ENCODE measurements around the gene RET.

Gene RET

GRCh38 chr10:43110338-43111071, 33.6 kb downstream of the RET start:
- H3K9me3 Mint-ChIP-seq = no peaks in the 10 kb centered on the region
- no peak overlapping the region for H3K4me3 Mint-ChIP-seq
- H3K4me1 Mint-ChIP-seq = peaks cover 4 to 10% of the 10 kb centered on the region in 2 donors
- ATAC-seq (replicated peaks) (no peak), DNase-seq (no peak)
- peaks cover 0 to 5% of the 10 kb centered on the region in 2 donors for H3K27me3 Mint-ChIP-seq
- H3K27ac Mint-ChIP-seq = no peak overlapping the region
- H3K36me3 Mint-ChIP-seq = no peaks in the 10 kb centered on the region

GRCh38 chr10:43111101-43111500, 34.2 kb downstream of the RET start:
- ATAC-seq (replicated peaks) (no peak), DNase-seq (no peak)
- no peaks in the 10 kb centered on the region for H3K9me3 Mint-ChIP-seq
- no peak overlapping the region for H3K27ac Mint-ChIP-seq
- H3K4me3 Mint-ChIP-seq = no peak overlapping the region
- peaks cover 0 to 5% of the 10 kb centered on the region in 2 donors for H3K27me3 Mint-ChIP-seq
- H3K36me3 Mint-ChIP-seq = no peaks in the 10 kb centered on the region
- H3K4me1 Mint-ChIP-seq = peaks cover 2 to 6% of the 10 kb centered on the region in 2 donors

DNA sequence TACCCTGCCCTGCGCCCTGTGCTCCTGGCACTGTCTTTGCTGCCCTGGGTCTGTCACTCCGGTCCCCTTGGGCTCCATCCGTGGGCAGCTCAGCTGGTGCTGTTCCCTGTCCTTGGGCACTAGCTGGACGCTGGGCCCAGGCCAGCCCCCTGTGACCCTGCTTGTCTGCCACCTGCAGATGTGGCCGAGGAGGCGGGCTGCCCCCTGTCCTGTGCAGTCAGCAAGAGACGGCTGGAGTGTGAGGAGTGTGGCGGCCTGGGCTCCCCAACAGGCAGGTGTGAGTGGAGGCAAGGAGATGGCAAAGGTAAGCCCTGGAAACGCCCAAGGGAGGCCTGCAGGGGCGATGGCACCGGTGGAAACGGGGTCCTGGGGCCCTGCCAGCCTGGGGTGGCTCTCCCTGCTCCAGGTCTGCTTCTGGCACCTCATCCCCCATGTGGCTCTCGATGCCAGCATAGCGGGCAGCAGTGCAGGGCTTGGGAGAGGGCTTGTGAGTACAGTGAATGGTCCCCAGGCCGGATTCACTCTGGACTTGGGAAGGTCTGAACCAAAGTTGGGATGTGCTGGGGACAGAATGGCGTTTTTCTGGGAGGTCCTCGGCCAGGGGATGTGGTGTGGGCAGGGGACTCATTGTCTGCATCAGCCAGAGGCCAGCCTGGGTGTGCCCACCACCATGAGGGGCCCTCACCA, 35.2 kb downstream of the RET start:
- H3K36me3 Mint-ChIP-seq = no peaks in the 10 kb centered on the region
- no peak overlapping the region for H3K4me3 Mint-ChIP-seq
- no peak overlapping the region for H3K27ac Mint-ChIP-seq
- DNase-seq (no peak), ATAC-seq (replicated peaks) (no peak)
- peaks cover 0 to 6% of the 10 kb centered on the region in 2 donors for H3K4me1 Mint-ChIP-seq
- peaks cover 0 to 5% of the 10 kb centered on the region in 2 donors for H3K27me3 Mint-ChIP-seq
- H3K9me3 Mint-ChIP-seq = no peaks in the 10 kb centered on the region

DNA sequence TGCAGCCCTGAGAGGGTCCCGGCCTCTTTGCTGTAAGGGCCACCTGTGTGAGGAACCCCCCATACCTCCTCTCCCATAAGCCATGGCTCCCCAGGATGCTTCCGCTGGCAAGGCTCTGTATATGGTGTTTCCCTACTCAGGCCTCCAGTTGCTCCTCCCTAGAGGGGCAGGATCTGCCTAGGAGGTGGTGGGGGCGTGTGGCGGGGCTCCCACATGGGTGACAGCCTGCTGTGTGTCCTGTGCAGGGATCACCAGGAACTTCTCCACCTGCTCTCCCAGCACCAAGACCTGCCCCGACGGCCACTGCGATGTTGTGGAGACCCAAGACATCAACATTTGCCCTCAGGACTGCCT, 35.7 kb downstream of the RET start:
- Mint-ChIP-seq H3K4me3 (no peak overlapping the region), H3K36me3 (no peaks in the 10 kb centered on the region), H3K27me3 (peaks cover 0 to 5% of the 10 kb centered on the region in 2 donors), H3K27ac (no peak overlapping the region), H3K4me1 (peaks cover 0 to 6% of the 10 kb centered on the region in 2 donors), H3K9me3 (no peaks in the 10 kb centered on the region)
- no peak for ATAC-seq (replicated peaks)
- DNase-seq = no peak

DNA sequence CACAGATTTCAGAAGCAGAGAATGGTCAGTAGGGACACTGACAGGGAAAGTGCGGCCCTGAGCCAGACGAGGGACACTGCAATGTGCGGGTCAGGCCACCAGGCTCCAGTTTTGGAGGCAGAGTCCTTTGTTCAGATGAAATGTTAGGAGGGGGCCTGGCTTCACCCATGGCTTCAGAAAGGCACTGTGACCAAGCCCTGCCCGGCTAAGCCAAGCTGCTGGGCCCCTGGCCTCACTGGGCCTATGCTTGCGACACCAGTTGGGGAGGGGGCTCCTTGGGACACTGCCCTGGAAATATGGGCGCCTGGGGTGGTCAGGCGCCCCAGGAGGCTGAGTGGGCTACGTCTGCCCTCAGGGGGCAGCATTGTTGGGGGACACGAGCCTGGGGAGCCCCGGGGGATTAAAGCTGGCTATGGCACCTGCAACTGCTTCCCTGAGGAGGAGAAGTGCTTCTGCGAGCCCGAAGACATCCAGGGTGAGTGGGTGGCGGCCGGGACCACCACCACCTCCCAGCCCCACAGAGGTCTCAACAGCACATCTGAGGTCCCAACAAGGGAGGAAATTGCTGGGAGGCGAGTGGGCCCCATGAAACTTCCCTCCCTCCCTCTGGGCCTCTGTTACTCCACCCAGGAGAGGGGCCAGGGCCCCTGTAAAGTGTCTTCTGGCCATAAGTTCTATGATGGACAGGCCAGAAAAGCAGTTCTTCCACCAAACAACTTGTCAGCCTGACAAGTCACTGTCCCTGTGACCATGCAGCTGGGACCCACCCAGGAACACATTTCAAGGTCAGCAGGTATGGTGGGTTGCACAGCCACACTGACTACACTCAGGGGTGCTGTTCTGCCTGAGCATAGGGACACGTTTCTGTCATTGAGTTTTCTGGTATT, 36.6 kb downstream of the RET start:
- Mint-ChIP-seq H3K4me3 (no peak overlapping the region), H3K27me3 (peaks cover 0 to 5% of the 10 kb centered on the region in 2 donors), H3K27ac (no peak overlapping the region), H3K9me3 (no peaks in the 10 kb centered on the region), H3K36me3 (no peaks in the 10 kb centered on the region), H3K4me1 (peaks cover under 1 to 6% of the 10 kb centered on the region in 2 donors)
- ATAC-seq (replicated peaks) = no peak
- no peak for DNase-seq

GRCh38 chr10:43114088-43114742, 37.3 kb downstream of the RET start:
- no peaks in the 10 kb centered on the region for H3K9me3 Mint-ChIP-seq
- H3K36me3 Mint-ChIP-seq = no peaks in the 10 kb centered on the region
- H3K4me3 Mint-ChIP-seq = no peak overlapping the region
- peaks cover 0 to 5% of the 10 kb centered on the region in 2 donors for H3K27me3 Mint-ChIP-seq
- DNase-seq (no peak), ATAC-seq (replicated peaks) (no peak)
- no peak overlapping the region for H3K27ac Mint-ChIP-seq
- H3K4me1 Mint-ChIP-seq = peaks cover 5 to 11% of the 10 kb centered on the region in 2 donors

DNA sequence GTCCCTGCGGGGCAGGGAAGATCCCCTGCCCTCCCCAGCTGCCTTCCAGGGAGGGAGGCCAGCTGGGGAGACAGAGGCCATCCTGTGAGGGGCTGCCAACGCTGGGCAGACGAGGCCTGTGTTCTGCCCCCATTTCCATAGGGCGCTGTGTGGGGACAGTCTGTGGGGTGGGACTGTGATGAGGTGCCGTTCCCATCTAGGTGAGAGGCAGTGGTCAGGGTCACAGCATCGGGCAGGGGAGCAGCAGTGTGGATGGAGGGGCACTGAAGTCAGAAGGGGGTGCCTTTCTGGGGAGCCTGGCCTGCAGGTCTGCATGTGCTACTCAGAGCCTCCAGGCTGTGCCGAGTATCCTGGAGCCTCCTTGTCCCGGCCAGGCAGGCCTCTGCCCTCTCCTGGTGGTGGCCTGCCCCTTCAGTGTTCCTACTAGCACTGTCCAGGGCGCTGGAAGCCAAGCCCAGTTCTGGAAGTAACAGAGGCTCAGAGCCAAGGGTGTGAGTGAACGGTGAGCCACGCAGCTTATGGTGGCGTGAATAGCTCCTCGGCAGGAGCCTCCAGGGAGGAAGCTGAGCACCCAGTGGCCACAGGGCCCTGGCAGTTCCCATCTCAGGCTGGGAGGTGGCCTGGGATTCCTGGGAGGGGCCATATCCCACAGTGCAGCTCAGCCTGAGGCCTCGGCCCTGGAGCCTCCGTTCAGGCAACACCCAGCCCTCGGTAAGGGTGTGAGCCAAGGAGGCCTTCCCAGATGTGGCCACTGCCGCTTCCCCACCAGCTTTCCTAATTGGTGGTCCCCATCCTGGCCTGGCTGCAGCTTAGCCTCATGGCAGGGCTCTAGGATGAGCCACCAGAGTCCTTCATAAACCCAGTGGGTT, 38.1 kb downstream of the RET start:
- H3K27me3 Mint-ChIP-seq = peaks cover 0 to 5% of the 10 kb centered on the region in 2 donors
- DNase-seq (no peak), ATAC-seq (replicated peaks) (no peak)
- H3K27ac Mint-ChIP-seq = peak overlapping the region; percentile 26
- H3K4me1 Mint-ChIP-seq = peaks cover 9 to 11% of the 10 kb centered on the region in 2 donors
- no peak overlapping the region for H3K4me3 Mint-ChIP-seq
- H3K9me3 Mint-ChIP-seq = no peaks in the 10 kb centered on the region
- no peaks in the 10 kb centered on the region for H3K36me3 Mint-ChIP-seq

GRCh38 chr10:43115881-43116595, 39.2 kb downstream of the RET start:
- H3K27ac Mint-ChIP-seq = peak overlapping the region; percentile 42
- no peak for ATAC-seq (replicated peaks)
- no peak overlapping the region for H3K4me3 Mint-ChIP-seq
- H3K36me3 Mint-ChIP-seq = no peaks in the 10 kb centered on the region
- H3K9me3 Mint-ChIP-seq = no peaks in the 10 kb centered on the region
- no peak for DNase-seq
- H3K27me3 Mint-ChIP-seq = peaks cover 0 to 5% of the 10 kb centered on the region in 2 donors
- peaks cover 16% of the 10 kb centered on the region in 2 donors for H3K4me1 Mint-ChIP-seq

DNA sequence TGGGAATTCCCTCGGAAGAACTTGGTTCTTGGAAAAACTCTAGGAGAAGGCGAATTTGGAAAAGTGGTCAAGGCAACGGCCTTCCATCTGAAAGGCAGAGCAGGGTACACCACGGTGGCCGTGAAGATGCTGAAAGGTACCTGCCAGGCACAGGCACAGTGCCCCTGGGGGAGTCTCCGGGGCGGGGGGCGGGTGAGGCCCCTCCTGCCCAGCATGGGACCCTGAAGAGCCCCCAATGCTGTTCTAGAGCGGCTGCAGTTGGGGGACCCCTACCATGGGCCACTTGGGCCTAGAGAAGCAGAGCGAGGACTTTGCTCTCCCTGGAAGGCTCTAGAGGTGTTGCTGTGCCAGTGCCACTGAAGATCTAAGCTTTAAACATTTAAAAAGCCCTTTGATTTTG, 39.7 kb downstream of the RET start:
- Mint-ChIP-seq H3K27ac (no peak overlapping the region), H3K4me1 (peaks cover 21 to 22% of the 10 kb centered on the region in 2 donors), H3K9me3 (no peaks in the 10 kb centered on the region), H3K36me3 (no peaks in the 10 kb centered on the region), H3K4me3 (no peak overlapping the region), H3K27me3 (peaks cover 0 to 5% of the 10 kb centered on the region in 2 donors)
- DNase-seq = no peak
- ATAC-seq (replicated peaks) = no peak

DNA sequence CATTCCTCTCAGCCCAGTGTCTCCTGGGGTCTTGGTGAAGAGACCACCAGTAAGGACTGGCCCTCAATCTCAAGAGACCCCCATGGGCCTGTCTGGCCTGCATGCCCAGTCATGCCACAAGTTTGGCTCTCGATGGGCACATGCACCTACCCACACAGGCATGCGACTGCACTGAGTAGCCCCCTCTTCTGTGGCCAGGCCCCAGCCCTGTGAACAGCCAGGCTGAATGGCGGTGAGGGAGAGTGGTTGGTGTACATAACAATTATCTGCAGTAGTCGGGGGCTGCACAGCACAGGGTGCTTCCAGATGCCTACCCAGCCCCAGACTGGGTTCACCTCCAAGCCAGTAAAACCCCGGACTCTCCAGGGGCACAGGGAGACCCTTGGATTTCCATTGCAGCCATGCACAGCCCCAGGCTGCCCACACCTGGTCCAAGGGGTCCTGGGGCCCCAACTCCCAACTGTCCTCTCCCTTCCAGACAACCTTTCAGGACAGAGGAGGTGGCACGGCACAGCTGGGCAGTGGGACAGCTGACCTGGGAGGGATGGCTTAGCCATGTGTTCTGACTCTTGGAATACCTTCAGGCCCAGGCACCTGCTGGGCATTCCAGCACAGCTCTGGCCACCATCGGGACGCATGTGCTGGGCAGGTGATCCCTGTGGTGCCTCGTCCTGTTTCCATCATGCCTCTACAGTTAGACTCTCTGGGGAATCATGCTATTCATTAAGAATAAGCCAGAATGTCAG, 40.3 kb downstream of the RET start:
- DNase-seq (no peak), ATAC-seq (replicated peaks) (no peak)
- Mint-ChIP-seq H3K36me3 (no peaks in the 10 kb centered on the region), H3K9me3 (no peaks in the 10 kb centered on the region), H3K4me3 (no peak overlapping the region), H3K27ac (no peak overlapping the region), H3K27me3 (peaks cover 0 to 5% of the 10 kb centered on the region in 2 donors), H3K4me1 (peaks cover 27 to 28% of the 10 kb centered on the region in 2 donors)

GRCh38 chr10:43117777-43118583, 41.1 kb downstream of the RET start:
- Mint-ChIP-seq H3K4me3 (no peak overlapping the region), H3K36me3 (no peaks in the 10 kb centered on the region), H3K27ac (no peak overlapping the region), H3K27me3 (peaks cover 0 to 2% of the 10 kb centered on the region in 2 donors), H3K4me1 (peaks cover 29 to 32% of the 10 kb centered on the region in 2 donors), H3K9me3 (no peaks in the 10 kb centered on the region)
- DNase-seq (no peak), ATAC-seq (replicated peaks) (no peak)

Measured in stimulated activated naive B cell treated with anti-CD40 and anti-IgM and Interleukin-4, amounts not matched to agents 10 μg/mL and 1 μg/mL and 100 μg/mL, for 72 hours (primary cell).